K562 (cell line): ENCODE results near the gene COL23A1. TPM values are rescaled to one million over a fixed set of nuclear protein-coding genes. Genes with fewer than 3 reads are reported as not detected.
A peak's percentile ranks its signal among the peaks of the same experiment; 100 is the strongest.

Experiments
- ATAC-seq: fragments of 200-7000 bp; cut with Tn5 transposase; 3 replicates; pipeline ENCODE4 v1.9.1; 2020; ENCODE audit warnings: moderate library complexity
- BruUV-seq: library from RNA; stranded (reverse); fragments of 400-500 nt; replicated peaks from 2 replicates; lab custom pipeline; 2021; lab: Mats Ljungman, UMichigan
- CTCF ChIA-PET: fragments of 300-600 bp; formaldehyde crosslinking; extraction: SDS; loops from one replicate; lab custom pipeline; 2021; ENCODE audit warnings: low intra/inter-chr PET ratio; lab: Yijun Ruan, JAX
- POLR2A ChIA-PET: fragments of 300-600, 350-650 bp; sonication (Branson Sonifier 250); formaldehyde crosslinking; extraction: SDS; loops from one replicate; lab custom pipeline; 2021; ENCODE audit warnings: antibody characterized with exemption, inconsistent platforms; lab: Yijun Ruan, JAX
- DNase-seq, 4 experiments: peaks; one replicate each; pipeline versions ENCODE4 v3.0.0 to v3.0.0-alpha.2; 2011 to 2018; ENCODE audit warnings: low spot score in 3 of 4, mixed read lengths in 3 of 4; ENCODE audit errors: extremely low read depth in 1 of 4
- FAIRE-seq: peaks from 2 replicates; lab custom pipeline; 2011; peaks lifted over from hg19 to GRCh38; lab: Jason Lieb, UNC
- H2AFZ ChIP-seq: 2 replicates; pipeline ENCODE4 v1.6.0; 2011; ENCODE audit warnings: low read depth, low read length, control low read depth, inconsistent platforms
- H3K27ac ChIP-seq: fragments of 200-600 bp; 3 replicates; pipeline ENCODE4 v1.8.0; 2011; ENCODE audit warnings: low read depth, mild to moderate bottlenecking, control low read depth, inconsistent platforms, low read length, moderate library complexity, mixed read lengths; ENCODE audit errors: extremely low read depth
- H3K27me3 ChIP-seq, 2 experiments: fragments of 300-600 bp in 1 of 2; 2 replicates in 1 of 2; 3 replicates in 1 of 2; pipeline versions ENCODE4 v1.6.0 to v1.8.0; 2011; ENCODE audit warnings: inconsistent platforms in 2 of 2, low read length in 2 of 2, mild to moderate bottlenecking in 1 of 2, mixed read lengths in 1 of 2, moderate library complexity in 1 of 2; ENCODE audit not compliant: control insufficient read depth in 2 of 2, insufficient read depth in 2 of 2
- H3K36me3 ChIP-seq: fragments of 300-600 bp; 3 replicates; pipeline ENCODE4 v1.8.0; 2011; ENCODE audit warnings: mild to moderate bottlenecking, low read length, inconsistent platforms; ENCODE audit not compliant: control insufficient read depth, insufficient read depth
- H3K4me1 ChIP-seq, 2 experiments: fragments of 200-600 bp in 1 of 2; replicated peaks in 1 of 2; 2 replicates in 1 of 2; 3 replicates in 1 of 2; pipeline versions ENCODE4 v1.5.1 to v1.8.0; 2011; ENCODE audit warnings: inconsistent platforms in 2 of 2, low read length in 2 of 2, mild to moderate bottlenecking in 1 of 2, mixed read lengths in 1 of 2, moderate library complexity in 1 of 2; ENCODE audit not compliant: control insufficient read depth in 2 of 2, insufficient read depth in 2 of 2
- H3K4me2 ChIP-seq: 2 replicates; pipeline ENCODE4 v1.6.1; 2011; ENCODE audit warnings: low read length, control low read depth, inconsistent platforms, mixed read lengths; ENCODE audit not compliant: insufficient read depth
- H3K4me3 ChIP-seq: fragments of 200-600 bp; sonication (generic), shearing (Covaris generic); 2 replicates; pipeline ENCODE4 v1.5.1; 2016; ENCODE audit warnings: control low read depth, inconsistent platforms
- H3K79me2 ChIP-seq: fragments of 200-600 bp; 3 replicates; pipeline ENCODE4 v1.8.0; 2011; ENCODE audit warnings: low read length, inconsistent platforms; ENCODE audit not compliant: control insufficient read depth, insufficient read depth
- H3K9ac ChIP-seq, 2 experiments: 2 replicates each; pipeline versions ENCODE4 v1.6.0 to v1.6.1; 2011; ENCODE audit warnings: low read depth in 2 of 2, low read length in 2 of 2, control low read depth in 1 of 2, inconsistent platforms in 1 of 2, mild to moderate bottlenecking in 1 of 2, mixed read lengths in 1 of 2; ENCODE audit not compliant: insufficient read depth in 1 of 2
- H3K9me1 ChIP-seq: one replicate; pipeline ENCODE4 v1.6.0; 2011; ENCODE audit warnings: inconsistent platforms, mild to moderate bottlenecking, low read length, moderate library complexity; ENCODE audit not compliant: control insufficient read depth, insufficient read depth
- H3K9me3 ChIP-seq: replicated peaks from 2 replicates; pipeline ENCODE4 v1.5.1; 2011; ENCODE audit warnings: low read depth, low read length, inconsistent platforms; ENCODE audit not compliant: control insufficient read depth, insufficient read depth
- H4K20me1 ChIP-seq: replicated peaks from 2 replicates; pipeline ENCODE4 v1.6.1; 2011; ENCODE audit warnings: low read length, inconsistent platforms, mixed read lengths; ENCODE audit not compliant: control insufficient read depth, insufficient read depth
- NCOA1 ChIP-seq: fragments of 450-650 bp; IDR thresholded peaks from 2 replicates; pipeline ENCODE4 v1.6.1; 2016; ENCODE audit warnings: low read depth
- SIN3A ChIP-seq, 2 experiments: fragments of 150-350 bp in 1 of 2; IDR thresholded peaks; 2 replicates each; pipeline ENCODE4 v1.6.1; 2011 to 2016; ENCODE audit warnings: borderline replicate concordance in 2 of 2, low read depth in 2 of 2, low read length in 2 of 2, mild to moderate bottlenecking in 2 of 2, moderate library complexity in 2 of 2; ENCODE audit not compliant: control insufficient read depth in 1 of 2
- WGBS: fragments of 100-300 bp; shearing (Covaris generic); methylation state at CpG from one replicate; pipeline ENCODE4 v1.1.6; 2016; ENCODE audit warnings: low coverage, mixed read lengths; ENCODE audit not compliant: insufficient coverage; ENCODE audit errors: missing lambda C conversion rate; 5-methylcytosine and 5-hydroxymethylcytosine counted together
- in situ Hi-C: fragments of 300-500 bp; cut with MboI; formaldehyde crosslinking; loops from 4 replicates; pipeline ENCODE4 v1.15.0; 2018; ENCODE audit warnings: inconsistent platforms, mixed read lengths
- intact Hi-C: fragments of 100-400 bp; cut with micrococcal nuclease; formaldehyde crosslinking; loops from 2 replicates; pipeline ENCODE4 v1.14.2; 2022
- polyA plus RNA-seq, 8 experiments: library from polyadenylated mRNA; depleted of rRNA in 4 of 8; stranded (reverse) in 5 of 8; unstranded in 3 of 8; fragments of >200 nt; fragmentation: Nextera tagmentation in 2 of 8; fragmentation: Illumina TruSeq in 1 of 8; extraction: Ambion mirVana in 2 of 8; extraction: Trizol in 1 of 8; gene quantifications; 2 replicates each; pipeline versions ENCODE4 v1.2.1 to v1.2.3, GENCODE V29; 2011 to 2014; ENCODE audit warnings: inconsistent platforms in 1 of 8, missing spikeins in 1 of 8
- total RNA-seq, 7 experiments: library from RNA; depleted of rRNA in 6 of 7; stranded (reverse); fragments of >200 nt in 6 of 7; fragmentation: Illumina TruSeq in 2 of 7; extraction: Trizol in 2 of 7; gene quantifications; 2 replicates each; pipeline versions ENCODE4 v1.2.1 to v1.2.3, GENCODE V29; 2011 to 2021; ENCODE audit warnings: low replicate concordance in 1 of 7
- TF ChIP-seq, protein P1 (sequence below): fragments of 450-650 bp; IDR thresholded peaks from 2 replicates; pipeline ENCODE4 v1.6.1; 2016

The COL23A1 gene
- total and polyA plus RNA-seq, 9 of the 15 experiments (the other 6 are each of a cell fraction or from before 2014, with no cell fraction given), result 0.09 TPM; not detected in 8

DNA sequence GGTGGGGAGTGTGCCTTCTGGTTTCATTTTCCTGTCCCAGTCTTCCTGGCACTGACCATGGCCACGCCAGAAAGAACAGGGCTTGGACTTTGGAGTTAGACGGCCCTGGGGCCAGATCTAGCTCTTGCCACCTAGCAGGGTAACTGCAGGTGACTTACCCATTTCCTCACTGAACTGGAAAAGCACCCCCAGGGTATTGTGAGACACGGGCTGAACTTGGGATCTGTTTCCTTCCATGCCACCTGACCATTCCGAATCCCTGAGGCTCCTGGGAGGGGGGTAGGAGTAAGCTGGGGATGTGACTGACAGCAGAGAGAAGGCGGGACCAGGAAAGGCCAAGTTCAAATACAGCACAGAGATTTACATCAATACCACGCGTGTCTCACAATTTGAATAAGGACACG is 376.4 kb downstream of the COL23A1 start:
- in situ Hi-C loops, result no loop called here
- peaks cover 43% of the 10 kb centered on the region for H4K20me1 ChIP-seq
- TF ChIP-seq, protein P1, sequence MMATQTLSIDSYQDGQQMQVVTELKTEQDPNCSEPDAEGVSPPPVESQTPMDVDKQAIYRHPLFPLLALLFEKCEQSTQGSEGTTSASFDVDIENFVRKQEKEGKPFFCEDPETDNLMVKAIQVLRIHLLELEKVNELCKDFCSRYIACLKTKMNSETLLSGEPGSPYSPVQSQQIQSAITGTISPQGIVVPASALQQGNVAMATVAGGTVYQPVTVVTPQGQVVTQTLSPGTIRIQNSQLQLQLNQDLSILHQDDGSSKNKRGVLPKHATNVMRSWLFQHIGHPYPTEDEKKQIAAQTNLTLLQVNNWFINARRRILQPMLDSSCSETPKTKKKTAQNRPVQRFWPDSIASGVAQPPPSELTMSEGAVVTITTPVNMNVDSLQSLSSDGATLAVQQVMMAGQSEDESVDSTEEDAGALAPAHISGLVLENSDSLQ, result peak; percentile 84
- TF ChIP-seq NCOA1 (no peak), SIN3A (IDR thresholded peaks at IDR 0.05; ENCODE audit: borderline replicate concordance in 2 of 2, control insufficient read depth in 1 of 2, low read depth in 2 of 2, low read length in 2 of 2) (0 out of 4 replicates have a peak, but pooled peaks of 1 of the 2 experiments have one; percentile 15)
- peaks cover 0 to 14% of the 10 kb centered on the region in 2 experiments; a peak in 3 of 5 replicates for H3K4me1 ChIP-seq
- 63% methylated on average over 8 of the region's 8 CpGs for WGBS
- intact Hi-C loops, result no loop called here
- H2AFZ ChIP-seq, result no peak overlapping the region
- H3K27ac ChIP-seq, result no peak overlapping the region
- H3K4me2 ChIP-seq, result no peak overlapping the region
- no peaks in the 10 kb centered on the region for H3K9me3 ChIP-seq
- CTCF ChIA-PET, result no interaction called here
- BruUV-seq, result no TSS peak
- ATAC-seq (no peak), DNase-seq (no peak), FAIRE-seq (no peak)
- H3K9me1 ChIP-seq, result no peaks in the 10 kb centered on the region
- H3K4me3 ChIP-seq, result no peak overlapping the region
- peaks cover 92% of the 10 kb centered on the region for H3K36me3 ChIP-seq
- H3K79me2 ChIP-seq, result peaks cover 12% of the 10 kb centered on the region
- no peaks in the 10 kb centered on the region for H3K27me3 ChIP-seq
- POLR2A ChIA-PET, result interaction anchor here (0.6 to 12.7 kb wide), 17 partner anchors 9 to 941 kb away, joined by 3 to 162 read pairs (median 4); partner anchors contain the start of genes HNRNPAB, NHP2 and PHYKPL
- H3K9ac ChIP-seq, result no peak overlapping the region
